GM21390 (cell line): Measurements from ENCODE around the gene BTBD9.

Experiments used
- ATAC-seq: cut with Tn5 transposase; IDR thresholded peaks from one replicate; pipeline ENCODE4 v1.9.1; 2021; ENCODE audit not compliant: unreplicated experiment

Gene BTBD9

GRCh38 chr6:38599966-38600550 is 39.7 kb downstream of the BTBD9 start:
- ATAC-seq, result no peak

DNA sequence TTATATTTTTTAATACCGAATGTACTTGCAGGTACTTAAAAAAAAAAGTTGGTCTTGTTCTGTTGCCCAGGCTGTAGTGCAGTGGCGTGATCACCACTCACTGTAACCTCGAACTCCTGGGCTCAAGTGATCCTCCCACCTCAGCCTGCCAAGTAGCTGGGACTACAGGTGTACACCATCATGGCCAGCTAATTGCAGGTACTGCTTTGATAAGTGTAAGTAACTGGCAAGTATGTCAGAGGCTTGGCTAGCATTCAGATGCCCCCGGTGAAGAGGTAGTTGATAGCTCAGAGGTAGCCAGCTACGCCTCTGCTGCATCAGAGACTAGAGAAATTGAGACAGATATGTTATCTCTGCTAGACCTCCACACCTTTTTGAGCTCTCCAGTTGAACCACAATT is 40.5 kb downstream of the BTBD9 start:
- no peak for ATAC-seq

DNA sequence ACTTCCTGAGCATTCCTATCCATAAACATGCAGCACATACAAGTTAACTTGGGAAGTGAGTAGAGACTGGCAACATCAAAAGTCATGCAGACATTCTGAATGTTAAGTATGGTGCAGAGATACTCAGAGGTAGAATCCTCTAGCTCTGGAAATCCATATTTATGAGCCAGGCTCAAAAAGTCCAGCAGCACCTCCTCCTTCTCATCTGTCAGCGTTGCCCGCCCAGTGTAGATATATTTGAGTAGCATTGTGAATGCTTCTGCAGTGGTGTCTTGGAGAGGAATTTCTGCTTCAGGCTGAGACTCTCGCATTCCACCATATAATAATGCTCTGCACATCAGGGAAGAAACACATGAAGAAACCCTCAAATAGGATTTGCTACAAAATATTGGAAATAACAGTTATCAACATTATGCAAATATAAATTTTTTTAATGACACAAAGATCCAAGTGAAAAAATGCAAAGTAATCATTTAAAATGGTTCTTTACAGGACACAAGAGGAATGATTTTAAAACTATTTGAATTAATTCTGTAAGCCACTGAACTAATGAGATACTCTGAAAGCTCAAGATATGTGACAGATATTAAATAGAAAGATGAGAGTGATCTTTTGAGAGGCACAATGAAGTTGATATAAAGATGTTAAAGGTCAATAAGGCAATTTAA is 45.6 kb downstream of the BTBD9 start:
- no peak for ATAC-seq

DNA sequence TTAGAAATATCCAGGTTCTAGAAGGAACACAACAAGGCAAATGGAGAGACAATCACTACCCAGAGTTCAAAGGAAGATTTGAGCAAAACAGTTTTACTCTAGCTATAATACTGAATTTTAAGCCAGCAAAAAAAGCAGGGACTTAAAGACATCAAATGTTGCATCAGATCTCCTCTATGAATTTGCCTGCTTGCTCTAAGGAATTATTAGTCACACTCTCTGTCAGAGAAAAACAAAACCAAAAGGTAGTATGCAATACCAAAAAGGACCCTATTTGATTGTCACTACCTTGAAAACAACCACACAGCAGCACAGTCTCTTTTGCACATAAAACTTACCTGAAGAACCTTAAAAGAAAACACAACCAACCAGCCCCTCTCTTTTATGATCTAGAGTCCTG is 46.3 kb downstream of the BTBD9 start:
- ATAC-seq, result no peak

GRCh38 chr6:38591439-38591838 is 48.3 kb downstream of the BTBD9 start:
- no peak for ATAC-seq

- no peak for ATAC-seq
Observed at GRCh38 chr6:38589367-38589720, 50.4 kb downstream of the BTBD9 start.

- ATAC-seq, result no peak
Observed at GRCh38 chr6:38588631-38589366, 50.9 kb downstream of the BTBD9 start.

GRCh38 chr6:38587766-38588362 is 51.9 kb downstream of the BTBD9 start:
- ATAC-seq, result no peak

DNA sequence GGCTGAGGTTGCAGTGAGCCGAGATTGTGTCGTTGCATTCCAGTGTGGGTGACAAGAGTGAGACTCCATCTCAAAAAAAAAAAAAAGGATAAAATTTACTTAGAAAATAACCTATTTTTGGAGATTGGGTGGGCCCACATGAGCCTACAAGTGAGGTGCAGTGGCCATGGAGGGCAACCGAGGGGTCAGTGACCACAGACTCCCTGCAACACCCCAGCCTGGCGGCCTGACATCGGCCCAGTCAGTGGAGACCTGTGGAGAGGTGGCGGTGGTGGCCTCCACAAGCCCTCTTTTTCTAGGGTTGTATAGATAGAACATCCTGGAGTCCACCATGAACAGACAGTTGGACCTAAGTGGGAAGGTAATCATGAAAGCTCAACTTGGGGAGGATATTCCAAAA is 52.7 kb downstream of the BTBD9 start:
- ATAC-seq, result no peak

GRCh38 chr6:38584731-38585130 is 55.0 kb downstream of the BTBD9 start:
- ATAC-seq, result no peak

- no peak for ATAC-seq
Observed at GRCh38 chr6:38583523-38583922, 56.2 kb downstream of the BTBD9 start.

GRCh38 chr6:38580030-38580429 is 59.7 kb downstream of the BTBD9 start:
- no peak for ATAC-seq

- no peak for ATAC-seq
Observed at GRCh38 chr6:38579010-38579628, 60.6 kb downstream of the BTBD9 start.

DNA sequence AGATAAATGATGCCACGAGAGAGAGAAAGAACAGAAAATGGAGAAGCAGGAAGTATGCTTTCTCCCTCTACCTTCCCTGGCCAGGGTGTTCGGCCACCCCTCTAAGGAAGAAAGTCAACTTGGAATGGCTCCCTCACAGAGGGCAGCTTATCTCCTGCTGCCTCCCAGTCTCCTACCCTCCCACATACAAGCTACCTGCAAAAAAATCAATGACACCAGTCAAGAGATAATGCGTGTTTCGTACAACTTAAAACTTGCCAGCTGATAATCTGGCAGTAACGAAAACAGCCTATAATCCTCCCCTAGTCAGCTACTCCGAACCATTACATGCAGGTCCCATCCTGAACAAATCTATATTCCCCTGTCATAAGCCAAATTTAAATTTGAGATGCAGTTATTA is 61.7 kb downstream of the BTBD9 start:
- ATAC-seq, result no peak

- no peak for ATAC-seq
Observed at GRCh38 chr6:38577492-38577891, 62.2 kb downstream of the BTBD9 start.

GRCh38 chr6:38573801-38574395 is 65.8 kb downstream of the BTBD9 start:
- no peak for ATAC-seq

DNA sequence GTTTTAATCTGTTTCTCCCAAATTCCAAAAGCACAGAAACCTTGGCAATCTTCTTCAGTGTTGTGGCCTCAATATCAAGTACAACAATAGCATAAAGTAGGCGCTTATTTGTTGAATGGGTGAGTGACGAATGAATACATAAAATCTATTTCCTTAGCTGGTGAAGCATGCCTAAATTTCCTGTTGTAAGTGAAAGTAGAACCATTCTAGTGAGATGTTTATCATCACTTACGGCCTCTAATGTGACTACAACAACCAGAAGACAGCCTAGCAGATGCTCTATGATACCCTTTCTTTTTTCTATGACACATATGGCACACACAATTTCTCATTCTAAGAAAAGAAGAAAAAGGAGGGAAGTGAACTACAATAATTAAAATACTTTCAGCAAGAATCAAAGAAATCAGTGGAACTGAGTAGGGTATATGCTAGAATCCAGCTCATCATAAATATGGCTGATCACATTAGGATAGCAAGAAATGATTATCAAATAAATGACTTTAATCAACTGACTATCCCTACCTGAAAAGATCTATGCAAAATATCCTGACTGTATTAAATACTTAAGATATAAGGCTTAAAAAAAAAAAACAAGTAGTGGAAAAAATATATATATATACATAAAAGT is 67.4 kb downstream of the BTBD9 start:
- peak; percentile 85 for ATAC-seq

DNA sequence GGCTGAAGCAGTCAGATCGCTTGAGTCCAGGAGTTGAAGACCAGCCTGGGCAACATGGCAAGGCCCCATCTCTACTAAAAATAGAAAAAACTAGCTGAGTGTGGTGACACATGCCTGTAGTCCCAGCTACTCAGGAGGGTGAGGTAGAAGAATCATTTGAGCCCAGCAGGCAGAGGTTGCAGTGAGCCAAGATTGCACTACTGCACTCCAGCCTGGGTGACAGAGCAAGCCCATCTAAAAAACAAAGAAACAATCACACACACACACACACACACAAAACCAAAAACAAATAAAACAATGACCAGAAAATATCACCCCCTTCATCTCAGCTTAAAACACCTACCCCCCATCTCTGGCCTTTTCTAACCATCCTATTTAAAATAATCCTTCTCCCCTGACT is 68.0 kb downstream of the BTBD9 start:
- no peak for ATAC-seq

- no peak for ATAC-seq
Observed at GRCh38 chr6:38570750-38571149, 69.0 kb downstream of the BTBD9 start.

DNA sequence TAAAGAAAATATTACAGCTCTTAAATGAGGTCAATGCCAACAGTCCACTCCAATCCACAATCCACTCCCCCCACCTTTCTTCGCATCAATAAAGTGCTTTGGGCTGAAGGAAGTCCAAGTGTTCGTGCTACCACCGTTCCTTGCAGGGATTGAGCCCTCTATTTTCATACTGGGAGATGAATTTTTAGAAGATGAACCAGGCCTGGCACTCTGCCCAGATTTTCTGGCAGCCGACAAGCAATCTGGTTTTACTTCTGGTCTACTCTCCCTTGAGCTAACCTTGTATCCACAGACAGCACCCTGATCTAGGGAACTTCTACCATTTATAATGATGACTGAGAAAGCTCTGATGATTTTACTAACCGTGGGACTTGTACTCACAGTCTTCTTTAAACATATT is 72.3 kb downstream of the BTBD9 start:
- no peak for ATAC-seq
